Uterine smooth muscle cell (primary cell): Measurements from ENCODE around the gene PHC2. TPM values are rescaled to one million over a fixed set of nuclear protein-coding genes. Genes with fewer than 3 reads are reported as not detected.

Experiments used
- total RNA-seq: library from RNA; depleted of rRNA; stranded (reverse); fragments of >200 nt; gene quantifications from 2 replicates; pipeline ENCODE4 v1.2.3, GENCODE V29; 2014

The PHC2 gene
- 84.2 and 84.6 TPM in 2 replicates for total RNA-seq

GRCh38 chr1:33430692-33431593 is at the start of gene PHC2:
TSS of gene PHC2 (minus strand) at chr1:33431095. CDS start at chr1:33375539, 55,556 bp downstream.

GRCh38 chr1:33472269-33472980 is 41.5 kb upstream of the PHC2 start, which contains the start of gene ZSCAN20:
TSS of gene ZSCAN20 (plus strand) at chr1:33472645. CDS start at chr1:33479289, 6,644 bp downstream.

DNA sequence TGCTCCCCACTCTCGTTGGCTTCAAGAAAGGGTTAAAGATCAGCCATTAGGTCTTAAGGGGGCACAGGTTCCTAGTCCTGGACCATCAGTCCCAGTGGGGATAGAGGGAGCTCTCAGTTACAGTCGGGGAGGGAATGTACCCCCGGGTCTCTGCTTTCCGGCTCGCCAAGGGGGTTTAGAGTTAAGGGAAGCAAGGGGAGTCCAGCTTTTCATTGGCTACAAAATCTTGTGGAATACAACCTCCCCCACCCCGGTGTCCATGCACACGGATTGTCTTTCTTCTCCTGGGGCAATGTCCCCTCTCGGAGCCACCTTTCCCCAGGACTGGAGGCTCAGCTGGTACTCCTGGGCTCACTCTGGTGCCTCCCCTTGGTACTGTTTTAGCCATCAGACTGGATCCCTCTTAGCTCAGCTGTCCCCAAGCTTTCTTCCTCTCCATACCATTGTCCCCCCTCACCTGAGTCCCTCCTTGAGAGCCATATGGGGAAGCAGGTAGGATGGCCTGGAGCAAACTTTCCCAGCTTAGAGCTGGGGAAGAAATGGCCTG is 110.2 kb downstream of the PHC2 start, which contains the start of gene A3GALT2:
Gene A3GALT2 (minus strand): TSS at position 480 of the 547 bp plus-strand sequence. CDS start 0 bp downstream, at position 480.

Other genes starting within 250 kb of the PHC2 start
- 1.4 and 1.7 TPM in 2 replicates for gene TRIM62, start 249.1 kb downstream of the PHC2 start, total RNA-seq
- gene ZNF362, start 174.6 kb downstream of the PHC2 start, total RNA-seq, result 1.7 and 2.0 TPM in 2 replicates
- not detected in 2 replicates for gene A3GALT2, start 110.0 kb downstream of the PHC2 start, total RNA-seq
- gene ZSCAN20, start 41.5 kb upstream of the PHC2 start, total RNA-seq, result 13.2 and 14.2 TPM in 2 replicates